Astrocyte (in vitro differentiated cells and primary cell): ENCODE results near the gene PPM1H.

Experiments used
- CTCF ChIP-seq: IDR thresholded peaks from 2 replicates; pipeline ENCODE4 v1.5.1; 2011; ENCODE audit warnings: low read depth, mild to moderate bottlenecking, inconsistent platforms, low read length, moderate library complexity; ENCODE audit not compliant: insufficient read depth
- EZH2 ChIP-seq: IDR thresholded peaks from 2 replicates; pipeline ENCODE4 v1.6.1; 2012; ENCODE audit warnings: mild to moderate bottlenecking, low read length, inconsistent platforms; ENCODE audit not compliant: insufficient read depth

DNA sequence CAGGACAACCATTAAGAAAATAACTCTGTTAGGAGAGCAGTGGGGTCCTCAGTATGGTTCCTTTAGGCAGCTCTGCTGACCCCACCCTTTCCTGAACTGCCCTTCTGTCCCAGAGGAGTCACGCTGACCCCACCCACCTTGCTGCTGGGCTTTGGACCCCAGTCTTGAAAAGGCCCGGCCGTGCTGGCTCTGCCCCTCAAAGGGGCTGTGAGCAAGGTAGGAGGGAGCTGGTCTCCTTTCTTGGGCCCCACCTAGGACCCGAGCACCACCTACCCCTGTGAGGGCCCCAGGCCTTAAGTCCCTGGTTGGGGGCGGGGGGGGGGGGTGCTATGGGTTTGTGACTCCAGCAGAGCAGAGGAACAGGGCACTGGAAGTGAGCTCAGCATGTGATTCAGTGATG lies 297.3 kb downstream of the PPM1H start:
- no peak for TF ChIP-seq CTCF
- no peak for TF ChIP-seq EZH2
